HuH-7.5 (cell line): ENCODE data around the gene CALML6.

ENCODE experiments used
- DNase-seq: peaks from one replicate; pipeline ENCODE4 v3.0.0; 2011; ENCODE audit warnings: low spot score

The CALML6 gene

DNA sequence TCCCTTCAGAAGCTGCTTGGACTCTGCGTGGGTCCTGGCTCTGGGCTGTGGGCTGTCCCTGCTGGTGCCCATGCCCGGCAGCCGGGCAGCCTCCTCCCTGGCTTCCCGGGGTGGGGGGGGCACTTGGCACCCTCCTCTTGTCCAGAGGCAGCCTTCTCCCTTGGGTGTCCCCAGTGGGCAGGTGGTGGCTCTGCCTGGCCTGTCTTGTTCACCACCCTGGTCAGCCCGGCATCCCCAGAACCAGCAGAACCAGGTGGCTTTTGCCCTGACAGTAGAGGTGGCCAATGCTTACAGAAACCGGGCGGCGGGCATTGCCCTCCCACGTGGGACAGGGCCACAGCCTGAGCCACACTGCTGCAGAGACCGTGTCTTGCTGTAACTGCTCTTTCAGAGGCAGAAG is 50.5 kb downstream of the CALML6 start:
- DNase-seq, result no peak

DNA sequence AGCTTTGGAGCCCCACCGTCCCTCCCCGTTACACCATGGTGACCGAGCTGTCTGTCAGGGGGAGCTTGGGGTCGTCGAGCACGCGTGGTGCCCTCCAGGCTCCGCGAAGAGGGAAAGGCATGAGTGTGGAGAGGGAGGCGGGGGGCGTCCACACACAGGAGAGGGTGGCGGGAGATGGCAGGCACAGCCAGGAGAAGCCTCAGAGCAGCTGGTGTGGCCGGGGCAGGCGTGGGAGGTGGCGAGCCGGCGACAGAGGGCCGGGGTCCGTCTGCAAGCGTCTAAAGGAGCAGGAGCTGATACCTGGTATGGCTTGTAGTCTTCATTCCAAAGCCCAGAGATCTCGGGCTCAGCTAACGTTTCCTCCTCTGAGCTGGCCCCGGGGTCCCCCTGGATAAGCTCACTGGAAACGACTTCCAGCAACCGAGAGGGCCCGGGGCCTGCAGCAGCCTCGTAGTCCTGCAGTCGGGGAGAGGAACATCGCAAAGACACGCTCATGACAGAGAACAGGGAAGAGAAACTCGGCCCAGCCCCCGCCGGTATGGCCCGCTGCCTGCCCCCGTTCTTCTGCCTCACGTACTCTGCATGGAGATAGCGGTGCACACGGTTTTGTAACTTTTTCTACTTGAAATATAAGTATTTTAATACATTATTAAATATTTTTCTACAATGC is 51.1 kb downstream of the CALML6 start:
- no peak for DNase-seq
